ENCODE results near the gene DLX1.
"Not testable (repeated sequence)": the region's sequence is repeated elsewhere in the genome, so short reads cannot be mapped to it uniquely, and the experiment has no call there.

DLX1 gene

DNA sequence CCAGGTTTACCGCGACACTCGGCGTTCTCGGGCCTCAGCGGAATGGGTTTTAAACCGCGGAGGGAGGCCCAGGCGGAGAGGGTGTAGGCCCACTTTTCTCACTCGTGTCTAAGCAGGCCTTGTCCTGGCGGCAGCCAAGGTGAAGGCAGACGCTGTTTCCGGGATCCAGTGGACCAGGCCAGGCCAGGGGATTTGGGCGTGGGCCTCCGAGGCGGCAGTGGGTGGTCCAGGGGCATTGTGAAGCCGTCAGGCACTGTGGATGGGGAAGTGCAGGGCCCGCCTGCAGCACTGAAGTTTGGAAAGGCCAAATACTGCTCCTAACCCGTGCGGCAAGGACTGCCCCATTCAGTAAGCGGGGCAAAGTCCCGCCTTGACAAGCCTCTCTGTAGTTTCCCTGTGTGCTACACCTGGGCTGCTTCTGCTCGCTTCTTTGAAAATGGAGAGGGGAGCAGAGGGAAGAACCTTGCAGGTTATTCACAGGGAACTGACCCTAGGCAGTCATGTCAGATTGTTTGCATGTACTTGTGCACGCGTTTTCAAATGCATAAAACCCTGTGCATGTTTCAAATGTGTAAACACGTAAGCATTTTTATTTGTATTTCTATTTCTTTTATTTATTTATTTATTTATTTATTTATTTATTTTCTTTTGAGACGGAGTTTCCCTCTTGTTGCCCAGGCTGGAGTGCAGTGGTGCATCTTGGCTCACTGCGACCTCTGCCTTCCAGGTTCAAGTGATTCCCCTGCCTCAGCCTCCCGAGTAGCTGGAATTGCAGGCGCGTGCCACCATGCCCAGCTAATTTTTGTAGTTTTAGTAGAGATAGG is 24.9 kb downstream of the DLX1 start:
- no peak overlapping the region for H3K4me3 ChIP-seq (ENCODE audit: low read length)
- no peak for DNase-seq (ENCODE audit: low read depth)
- TF ChIP-seq, protein P1, sequence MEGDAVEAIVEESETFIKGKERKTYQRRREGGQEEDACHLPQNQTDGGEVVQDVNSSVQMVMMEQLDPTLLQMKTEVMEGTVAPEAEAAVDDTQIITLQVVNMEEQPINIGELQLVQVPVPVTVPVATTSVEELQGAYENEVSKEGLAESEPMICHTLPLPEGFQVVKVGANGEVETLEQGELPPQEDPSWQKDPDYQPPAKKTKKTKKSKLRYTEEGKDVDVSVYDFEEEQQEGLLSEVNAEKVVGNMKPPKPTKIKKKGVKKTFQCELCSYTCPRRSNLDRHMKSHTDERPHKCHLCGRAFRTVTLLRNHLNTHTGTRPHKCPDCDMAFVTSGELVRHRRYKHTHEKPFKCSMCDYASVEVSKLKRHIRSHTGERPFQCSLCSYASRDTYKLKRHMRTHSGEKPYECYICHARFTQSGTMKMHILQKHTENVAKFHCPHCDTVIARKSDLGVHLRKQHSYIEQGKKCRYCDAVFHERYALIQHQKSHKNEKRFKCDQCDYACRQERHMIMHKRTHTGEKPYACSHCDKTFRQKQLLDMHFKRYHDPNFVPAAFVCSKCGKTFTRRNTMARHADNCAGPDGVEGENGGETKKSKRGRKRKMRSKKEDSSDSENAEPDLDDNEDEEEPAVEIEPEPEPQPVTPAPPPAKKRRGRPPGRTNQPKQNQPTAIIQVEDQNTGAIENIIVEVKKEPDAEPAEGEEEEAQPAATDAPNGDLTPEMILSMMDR (IDR thresholded peaks at IDR 0.05; ENCODE audit: insufficient read depth, low read depth, low read length, missing control alignments) = no peak

DNA sequence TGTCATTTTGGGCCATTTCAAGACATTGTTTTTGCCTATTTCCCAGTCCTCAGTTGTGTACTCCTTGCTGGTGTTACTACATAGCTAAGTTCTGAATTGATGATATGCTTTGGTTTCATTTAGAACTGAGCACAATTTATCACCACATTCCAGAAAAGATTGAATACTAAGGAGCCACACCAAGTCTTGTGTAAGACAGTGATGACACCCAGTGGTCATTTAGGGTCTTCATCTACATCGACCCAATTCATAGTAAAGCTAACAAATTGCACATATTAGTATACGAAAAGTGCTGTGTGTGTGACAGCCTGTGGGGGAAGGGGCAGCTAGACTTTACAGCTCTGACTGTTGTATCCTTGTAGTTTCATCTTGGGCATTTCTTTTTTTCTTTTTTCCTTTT is 28.3 kb downstream of the DLX1 start:
- H3K4me3 ChIP-seq (ENCODE audit: low read length) = no peak overlapping the region
- TF ChIP-seq, protein P1 (IDR thresholded peaks at IDR 0.05; ENCODE audit: insufficient read depth, low read depth, low read length, missing control alignments) = no peak
- no peak for DNase-seq (ENCODE audit: low read depth)

DNA sequence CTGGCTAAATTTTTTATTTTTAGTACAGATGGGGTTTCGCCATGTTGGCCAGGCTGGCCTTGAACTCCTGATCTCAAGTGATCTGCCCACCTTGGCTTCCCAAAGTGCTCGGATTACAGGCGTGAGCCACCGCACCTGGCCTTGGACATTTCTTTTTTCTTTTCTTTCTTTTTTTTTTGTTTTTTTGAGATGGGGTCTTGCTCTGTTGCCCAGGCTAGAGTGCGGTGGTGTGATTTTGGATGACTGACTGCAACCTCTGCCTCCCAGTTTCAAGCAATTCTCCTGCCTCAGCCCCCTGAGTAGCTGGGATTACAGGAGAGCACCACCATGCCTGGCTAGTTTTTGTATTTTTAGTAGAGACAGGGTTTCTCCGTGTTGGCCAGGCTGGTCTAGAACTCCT is 28.9 kb downstream of the DLX1 start:
- not testable (repeated sequence) for DNase-seq (ENCODE audit: low read depth); H3K4me3 ChIP-seq (ENCODE audit: low read length)

DNA sequence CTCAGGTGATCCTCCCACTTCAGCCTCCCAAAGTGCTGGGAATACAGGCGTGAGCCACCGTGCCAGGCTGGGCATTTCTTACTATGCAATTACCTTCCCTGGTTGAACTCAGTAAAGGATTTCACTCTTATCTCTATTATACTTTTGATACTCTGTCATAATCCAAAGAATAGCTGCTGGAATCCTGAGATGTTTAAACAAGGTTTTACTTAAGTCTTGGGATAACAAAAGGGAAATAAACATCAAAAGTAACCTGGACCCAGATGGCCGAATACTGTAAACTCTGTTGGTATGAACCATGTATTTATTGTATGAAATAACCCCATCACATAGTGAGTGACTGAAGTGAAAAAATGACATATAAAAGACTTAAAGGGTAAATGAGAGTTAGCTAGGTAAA is 29.3 kb downstream of the DLX1 start:
- DNase-seq (ENCODE audit: low read depth) = no peak
- no peak overlapping the region for H3K4me3 ChIP-seq (ENCODE audit: low read length)
- TF ChIP-seq, protein P1 (IDR thresholded peaks at IDR 0.05; ENCODE audit: insufficient read depth, low read depth, low read length, missing control alignments) = no peak

DNA sequence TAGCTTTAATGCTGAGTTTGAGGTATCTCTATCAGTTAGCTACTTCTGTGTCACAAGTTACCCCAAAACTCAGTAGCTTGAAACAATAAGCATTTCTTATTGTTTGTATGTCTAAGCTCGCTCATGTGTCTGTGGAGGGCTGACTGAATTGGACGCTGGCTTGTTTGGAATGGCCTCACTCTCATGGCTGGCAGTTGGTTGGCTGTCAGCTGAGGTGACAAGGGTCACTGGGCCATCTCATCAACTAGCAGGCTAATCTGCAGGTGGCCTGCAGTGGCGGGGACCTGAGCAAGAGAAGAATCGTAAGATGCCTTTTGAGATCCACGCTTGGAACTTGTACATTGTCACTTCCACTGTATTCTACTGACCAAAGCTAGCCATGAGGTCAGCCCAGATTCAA is 30.8 kb downstream of the DLX1 start:
- DNase-seq (ENCODE audit: low read depth) = no peak
- TF ChIP-seq, protein P1 (IDR thresholded peaks at IDR 0.05; ENCODE audit: insufficient read depth, low read depth, low read length, missing control alignments) = no peak
- H3K4me3 ChIP-seq (ENCODE audit: low read length) = no peak overlapping the region

DNA sequence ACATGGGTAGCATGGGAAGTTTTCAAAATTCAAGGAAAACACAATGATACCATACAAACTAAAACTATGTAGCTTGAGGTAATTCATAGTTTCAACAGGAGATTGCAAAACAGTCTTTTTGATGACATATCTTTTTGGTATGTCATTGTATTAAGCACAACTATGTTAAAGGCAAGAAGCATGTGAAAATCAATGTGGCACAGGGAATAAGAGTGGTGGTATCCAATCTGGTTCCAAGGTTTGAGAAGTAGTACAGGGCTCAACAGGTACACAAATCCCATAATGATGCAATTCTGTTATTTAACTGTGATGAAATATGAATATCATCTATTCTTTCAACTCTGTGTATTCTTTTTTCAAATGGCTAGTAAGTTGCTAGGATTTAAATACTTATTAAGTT is 33.8 kb downstream of the DLX1 start:
- TF ChIP-seq, protein P1 (IDR thresholded peaks at IDR 0.05; ENCODE audit: insufficient read depth, low read depth, low read length, missing control alignments) = no peak
- DNase-seq (ENCODE audit: low read depth) = peak; percentile 85
- no peak overlapping the region for H3K4me3 ChIP-seq (ENCODE audit: low read length)

DNA sequence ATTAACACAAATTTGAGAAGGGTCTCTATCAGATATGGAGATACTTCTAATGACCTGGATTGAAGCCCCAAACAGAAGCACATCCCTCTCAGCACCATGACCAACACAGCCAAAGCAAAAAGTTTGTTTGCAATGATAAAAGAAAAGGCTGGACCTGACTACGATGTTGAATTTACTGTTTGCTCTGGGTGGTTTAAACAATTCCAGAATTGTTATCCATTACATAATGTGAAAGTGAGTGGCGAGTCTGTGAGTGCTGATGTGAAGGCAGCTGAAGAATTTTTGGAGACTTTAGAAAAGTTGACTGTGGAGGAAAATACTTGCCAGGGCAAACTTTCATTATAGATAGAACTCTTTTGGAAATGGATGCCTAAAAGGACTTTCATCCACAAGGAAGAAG is 34.8 kb downstream of the DLX1 start:
- TF ChIP-seq, protein P1 (IDR thresholded peaks at IDR 0.05; ENCODE audit: insufficient read depth, low read depth, low read length, missing control alignments) = no peak
- H3K4me3 ChIP-seq (ENCODE audit: low read length) = no peak overlapping the region
- DNase-seq (ENCODE audit: low read depth) = no peak
